Testis (tissue), 2 donors: ENCODE measurements around the gene REXO4.

Experiments used
- POLR2A ChIP-seq: fragments of 450-650 bp; IDR thresholded peaks from one replicate; pipeline ENCODE4 v1.6.1; 2017; ENCODE audit warnings: antibody characterized with exemption, mild to moderate bottlenecking, moderate library complexity
- TF ChIP-seq, protein P1 (sequence below), 3 experiments: fragments of 450-650 bp in 2 of 3; fragments of 200-600 bp in 1 of 3; sonication (generic) in 1 of 3; IDR thresholded peaks; one replicate each; pipeline ENCODE4 v1.5.1; 2016 to 2019; ENCODE audit warnings: antibody characterized with exemption in 3 of 3, mild to moderate bottlenecking in 2 of 3, moderate library complexity in 1 of 3

DNA sequence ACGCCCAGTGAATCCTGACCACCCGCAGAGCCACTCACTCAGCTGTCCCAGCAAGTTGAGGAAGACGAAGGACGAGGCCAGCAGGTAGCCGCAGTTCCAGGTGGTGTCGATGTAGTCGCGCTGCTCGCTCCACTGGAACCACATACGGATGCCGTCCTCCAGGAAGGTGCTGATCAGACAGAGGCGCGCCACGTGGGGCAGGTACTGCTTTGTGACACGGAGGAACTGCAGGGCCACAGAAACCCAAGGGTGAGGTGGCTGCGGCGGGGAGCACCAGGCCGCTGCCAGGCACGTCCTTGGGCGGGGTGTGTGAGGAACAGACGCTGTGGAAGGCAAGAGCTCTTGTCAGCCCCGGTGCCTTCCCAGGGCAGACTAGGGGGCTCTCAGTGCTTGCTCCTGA lies 50.6 kb downstream of the REXO4 start:
- TF ChIP-seq, protein P1, sequence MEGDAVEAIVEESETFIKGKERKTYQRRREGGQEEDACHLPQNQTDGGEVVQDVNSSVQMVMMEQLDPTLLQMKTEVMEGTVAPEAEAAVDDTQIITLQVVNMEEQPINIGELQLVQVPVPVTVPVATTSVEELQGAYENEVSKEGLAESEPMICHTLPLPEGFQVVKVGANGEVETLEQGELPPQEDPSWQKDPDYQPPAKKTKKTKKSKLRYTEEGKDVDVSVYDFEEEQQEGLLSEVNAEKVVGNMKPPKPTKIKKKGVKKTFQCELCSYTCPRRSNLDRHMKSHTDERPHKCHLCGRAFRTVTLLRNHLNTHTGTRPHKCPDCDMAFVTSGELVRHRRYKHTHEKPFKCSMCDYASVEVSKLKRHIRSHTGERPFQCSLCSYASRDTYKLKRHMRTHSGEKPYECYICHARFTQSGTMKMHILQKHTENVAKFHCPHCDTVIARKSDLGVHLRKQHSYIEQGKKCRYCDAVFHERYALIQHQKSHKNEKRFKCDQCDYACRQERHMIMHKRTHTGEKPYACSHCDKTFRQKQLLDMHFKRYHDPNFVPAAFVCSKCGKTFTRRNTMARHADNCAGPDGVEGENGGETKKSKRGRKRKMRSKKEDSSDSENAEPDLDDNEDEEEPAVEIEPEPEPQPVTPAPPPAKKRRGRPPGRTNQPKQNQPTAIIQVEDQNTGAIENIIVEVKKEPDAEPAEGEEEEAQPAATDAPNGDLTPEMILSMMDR (IDR thresholded peaks at IDR 0.05) = no peak
- TF ChIP-seq POLR2A = no peak
